ENCODE measurements around the gene BHLHA9.

DNA sequence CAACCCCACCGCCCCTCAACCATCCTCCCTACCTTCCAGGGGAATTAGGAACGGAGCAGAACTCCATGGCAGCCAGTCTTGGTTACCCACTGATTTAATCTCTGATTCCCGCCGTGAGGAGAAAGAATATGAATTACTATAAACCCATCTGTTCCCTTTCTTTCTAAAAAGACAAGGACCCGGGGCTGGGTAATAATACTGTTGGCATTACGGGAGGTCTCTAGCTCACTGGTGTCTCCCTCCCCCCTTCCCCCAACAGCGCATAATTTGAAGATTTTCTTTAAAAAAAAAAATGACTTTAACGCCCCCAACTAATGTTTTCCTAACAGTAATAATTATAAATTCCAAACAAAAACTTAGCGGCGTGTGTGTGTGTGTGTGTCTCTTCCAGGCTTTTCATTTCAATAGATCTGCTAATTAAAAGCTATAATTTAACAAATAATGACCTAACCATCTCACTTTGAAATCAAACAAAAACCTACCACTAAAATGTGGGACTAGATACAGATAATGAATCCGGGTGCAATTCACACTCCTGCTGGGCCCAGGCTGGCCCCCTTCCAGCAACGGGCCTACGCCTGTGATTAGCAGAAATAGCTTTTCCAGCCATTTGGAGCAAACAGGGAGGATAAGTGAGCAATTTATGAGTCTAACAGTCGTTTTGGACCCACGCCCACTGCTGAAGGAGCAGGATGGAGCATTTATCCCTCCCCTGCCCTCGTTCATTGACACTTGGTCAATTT is 18.2 kb upstream of the BHLHA9 start:
- TF ChIP-seq TAF1 (IDR thresholded peaks at IDR 0.05; ENCODE audit: borderline replicate concordance, insufficient read depth, low read length) (no peak), POLR2AphosphoS5 (IDR thresholded peaks at IDR 0.05; ENCODE audit: low read depth, low read length) (no peak), SIN3A (IDR thresholded peaks at IDR 0.05; ENCODE audit: borderline replicate concordance, insufficient read depth, low read length) (no peak)
- TF ChIP-seq, protein P1, sequence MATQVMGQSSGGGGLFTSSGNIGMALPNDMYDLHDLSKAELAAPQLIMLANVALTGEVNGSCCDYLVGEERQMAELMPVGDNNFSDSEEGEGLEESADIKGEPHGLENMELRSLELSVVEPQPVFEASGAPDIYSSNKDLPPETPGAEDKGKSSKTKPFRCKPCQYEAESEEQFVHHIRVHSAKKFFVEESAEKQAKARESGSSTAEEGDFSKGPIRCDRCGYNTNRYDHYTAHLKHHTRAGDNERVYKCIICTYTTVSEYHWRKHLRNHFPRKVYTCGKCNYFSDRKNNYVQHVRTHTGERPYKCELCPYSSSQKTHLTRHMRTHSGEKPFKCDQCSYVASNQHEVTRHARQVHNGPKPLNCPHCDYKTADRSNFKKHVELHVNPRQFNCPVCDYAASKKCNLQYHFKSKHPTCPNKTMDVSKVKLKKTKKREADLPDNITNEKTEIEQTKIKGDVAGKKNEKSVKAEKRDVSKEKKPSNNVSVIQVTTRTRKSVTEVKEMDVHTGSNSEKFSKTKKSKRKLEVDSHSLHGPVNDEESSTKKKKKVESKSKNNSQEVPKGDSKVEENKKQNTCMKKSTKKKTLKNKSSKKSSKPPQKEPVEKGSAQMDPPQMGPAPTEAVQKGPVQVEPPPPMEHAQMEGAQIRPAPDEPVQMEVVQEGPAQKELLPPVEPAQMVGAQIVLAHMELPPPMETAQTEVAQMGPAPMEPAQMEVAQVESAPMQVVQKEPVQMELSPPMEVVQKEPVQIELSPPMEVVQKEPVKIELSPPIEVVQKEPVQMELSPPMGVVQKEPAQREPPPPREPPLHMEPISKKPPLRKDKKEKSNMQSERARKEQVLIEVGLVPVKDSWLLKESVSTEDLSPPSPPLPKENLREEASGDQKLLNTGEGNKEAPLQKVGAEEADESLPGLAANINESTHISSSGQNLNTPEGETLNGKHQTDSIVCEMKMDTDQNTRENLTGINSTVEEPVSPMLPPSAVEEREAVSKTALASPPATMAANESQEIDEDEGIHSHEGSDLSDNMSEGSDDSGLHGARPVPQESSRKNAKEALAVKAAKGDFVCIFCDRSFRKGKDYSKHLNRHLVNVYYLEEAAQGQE (IDR thresholded peaks at IDR 0.05; ENCODE audit: insufficient read depth in 1 of 2, low read depth in 2 of 2, low read length in 2 of 2) = 0 out of 4 replicates have a peak, but pooled peaks of 1 of the 2 experiments have one; percentile 26
